Neutrophil (primary cell): ENCODE measurements around the gene TCTA.

Experiments used
- H3K27ac ChIP-seq: fragments of 200-600 bp; sonication (generic); 2 replicates; pipeline ENCODE4 v1.5.1; 2016; ENCODE audit warnings: mild to moderate bottlenecking, moderate library complexity
- H3K27me3 ChIP-seq: fragments of 200-600 bp; sonication (generic); 2 replicates; pipeline ENCODE4 v1.6.0; 2016; ENCODE audit warnings: mild to moderate bottlenecking
- H3K36me3 ChIP-seq: fragments of 200-600 bp; sonication (generic); 2 replicates; pipeline ENCODE4 v1.5.1; 2017
- H3K4me1 ChIP-seq, 2 experiments: fragments of 200-600 bp in 1 of 2; sonication (generic) in 1 of 2; 1 replicate in 1 of 2; 2 replicates in 1 of 2; pipeline versions ENCODE4 v1.5.1 to v1.6.1; 2013 to 2016; ENCODE audit warnings: low read depth in 1 of 2, low read length in 1 of 2, mild to moderate bottlenecking in 1 of 2, moderate library complexity in 1 of 2; ENCODE audit not compliant: control insufficient read depth in 1 of 2, insufficient read depth in 1 of 2
- H3K4me3 ChIP-seq, 2 experiments: fragments of 200-600 bp in 1 of 2; sonication (generic) in 1 of 2; 1 replicate in 1 of 2; 2 replicates in 1 of 2; pipeline ENCODE4 v1.5.1; 2013 to 2016; ENCODE audit warnings: low read depth in 1 of 2, low read length in 1 of 2, mild to moderate bottlenecking in 1 of 2, moderate library complexity in 1 of 2
- H3K9me3 ChIP-seq: fragments of 200-600 bp; sonication (generic); 2 replicates; pipeline ENCODE4 v1.5.1; 2016
- CTCF ChIP-seq: fragments of 200-600 bp; sonication (generic); IDR thresholded peaks from 2 replicates; pipeline ENCODE4 v1.5.1; 2016; ENCODE audit warnings: antibody characterized with exemption

TCTA gene

GRCh38 chr3:49462222-49462621 lies 50.0 kb downstream of the TCTA start:
- Histone ChIP-seq H3K4me1 (no peaks in the 10 kb centered on the region), H3K4me3 (no peak overlapping the region), H3K27me3 (no peaks in the 10 kb centered on the region), H3K9me3 (no peaks in the 10 kb centered on the region), H3K27ac (no peak overlapping the region), H3K36me3 (no peaks in the 10 kb centered on the region)
- no peak for TF ChIP-seq CTCF

- no peak for TF ChIP-seq CTCF
- Histone ChIP-seq H3K27ac (no peak overlapping the region), H3K4me1 (peaks cover 9 to 12% of the 10 kb centered on the region in 2 experiments), H3K27me3 (no peaks in the 10 kb centered on the region), H3K4me3 (no peak overlapping the region), H3K9me3 (no peaks in the 10 kb centered on the region), H3K36me3 (no peaks in the 10 kb centered on the region)
Measured at GRCh38 chr3:49465270-49466034, 53.2 kb downstream of the TCTA start.
